ENCODE data around the gene ARHGAP28. TPM values are rescaled to one million over a fixed set of nuclear protein-coding genes. Genes with fewer than 3 reads are reported as not detected.

ARHGAP28 gene
- total and polyA plus RNA-seq, 10 of the 15 experiments (the other 5 are each of a cell fraction or from before 2014, with no cell fraction given): not detected

DNA sequence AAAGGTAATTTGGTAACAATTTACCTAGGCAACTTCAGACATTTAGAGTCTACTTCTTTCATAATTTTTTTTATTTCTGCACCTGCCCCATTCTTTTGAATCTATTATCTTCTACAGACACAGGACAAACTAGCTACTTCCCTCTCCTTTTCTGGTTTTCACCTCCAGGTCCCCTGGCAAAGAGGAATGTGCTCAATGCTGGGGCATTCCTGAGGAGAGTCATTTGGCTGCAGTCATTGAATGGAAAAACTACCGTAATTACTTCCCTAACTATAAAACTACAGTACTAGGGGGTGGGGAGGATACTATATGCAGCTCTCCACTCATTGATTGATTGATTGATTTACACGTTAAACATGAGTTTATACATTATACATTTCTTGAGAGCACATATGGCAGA, 11.2 kb upstream of the ARHGAP28 start:
- ATAC-seq (no peak), DNase-seq (ENCODE audit: low read depth, low spot score) (no peak), FAIRE-seq (no peak)
- POLR2A ChIA-PET: no interaction called here
- WGBS (ENCODE audit: insufficient coverage, insufficient replicate concordance, low lambda C conversion rate, missing lambda C conversion rate): 10% methylated on average over 2 of the region's 2 CpGs
- Histone ChIP-seq H3K36me3 (ENCODE audit: control insufficient read depth in 2 of 2, insufficient read depth in 2 of 2, low read length in 1 of 2) (no peaks in the 10 kb centered on the region), H3K27me3 (replicated peaks in 1 of 2; ENCODE audit: control insufficient read depth in 2 of 2, insufficient read depth in 2 of 2, low read length in 1 of 2) (no peaks in the 10 kb centered on the region), H3K4me1 (ENCODE audit: control insufficient read depth, insufficient read depth, low read length) (no peaks in the 10 kb centered on the region), H3K4me3 (no peak overlapping the region), H3K9ac (ENCODE audit: control insufficient read depth, insufficient read depth, low read length) (no peak overlapping the region), H3K27ac (ENCODE audit: control insufficient read depth, insufficient read depth) (no peak overlapping the region), H3K4me2 (ENCODE audit: control insufficient read depth, insufficient read depth) (no peak overlapping the region), H3K79me2 (ENCODE audit: control insufficient read depth, insufficient read depth, low read length) (no peaks in the 10 kb centered on the region), H2AFZ (ENCODE audit: control insufficient read depth, low read depth, low read length) (no peak overlapping the region), H4K20me1 (ENCODE audit: control insufficient read depth, insufficient read depth) (no peaks in the 10 kb centered on the region), H3K9me3 (replicated peaks; ENCODE audit: control insufficient read depth, insufficient read depth, low read length) (no peaks in the 10 kb centered on the region)
- no peak for TF ChIP-seq HDAC2 (IDR thresholded peaks at IDR 0.05)
- in situ Hi-C loops (cut with MboI) (no loop called here), intact Hi-C loops (cut with micrococcal nuclease; ENCODE audit: unreplicated experiment) (loop anchor here (10.0 kb wide), 1 partner anchor 63 kb away; no protein-coding TSS in a partner anchor)
- RAD21 ChIA-PET (ENCODE audit: unreplicated experiment): no interaction called here
- BruUV-seq (replicated peaks): no TSS peak
- SMC1A ChIA-PET (ENCODE audit: uncharacterized antibody, unreplicated experiment): no interaction called here
- CTCF ChIA-PET: no interaction called here

DNA sequence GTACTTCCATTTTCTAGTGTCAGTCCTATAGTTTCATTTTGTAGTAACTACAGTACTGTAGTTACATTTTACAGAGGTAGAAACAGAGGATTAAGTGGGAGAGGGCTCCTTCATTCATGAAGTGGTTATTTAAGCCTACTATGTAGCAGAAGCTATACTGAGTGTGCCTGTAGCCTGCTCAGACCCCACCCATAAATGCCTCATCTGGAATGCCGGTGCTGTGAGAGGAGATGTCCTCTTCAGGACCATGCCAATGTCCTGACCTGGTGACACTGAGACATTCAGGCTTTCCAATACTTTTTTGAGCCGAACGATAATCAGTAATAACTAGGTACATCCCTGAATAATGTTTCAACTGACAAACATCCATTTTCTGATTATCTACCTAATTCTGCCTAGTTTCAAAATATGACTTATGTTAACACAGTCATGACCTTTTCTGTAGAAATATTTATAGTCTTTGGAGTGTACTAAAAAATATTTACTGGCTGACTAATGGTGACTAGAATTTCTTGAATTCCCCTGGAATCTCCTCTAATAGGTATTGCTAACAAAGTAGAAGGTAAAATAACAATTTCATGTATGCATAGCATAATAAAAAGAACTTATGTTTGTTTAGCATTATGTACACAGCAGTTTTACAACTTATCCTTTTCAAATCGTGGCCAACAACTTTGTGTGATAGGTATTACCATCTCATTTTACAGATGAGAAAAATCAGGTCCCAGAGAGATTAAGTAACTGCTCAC, 10.2 kb upstream of the ARHGAP28 start:
- POLR2A ChIA-PET: no interaction called here
- H3K9me3 ChIP-seq (replicated peaks; ENCODE audit: control insufficient read depth, insufficient read depth, low read length): no peaks in the 10 kb centered on the region
- intact Hi-C loops (cut with micrococcal nuclease; ENCODE audit: unreplicated experiment) (loop anchor here (10.0 kb wide), 1 partner anchor 64 kb away; no protein-coding TSS in a partner anchor), in situ Hi-C loops (cut with MboI) (no loop called here)
- no peaks in the 10 kb centered on the region for H4K20me1 ChIP-seq (ENCODE audit: control insufficient read depth, insufficient read depth)
- no peaks in the 10 kb centered on the region for H3K27me3 ChIP-seq (replicated peaks in 1 of 2; ENCODE audit: control insufficient read depth in 2 of 2, insufficient read depth in 2 of 2, low read length in 1 of 2)
- no peaks in the 10 kb centered on the region for H3K4me1 ChIP-seq (ENCODE audit: control insufficient read depth, insufficient read depth, low read length)
- no peak for DNase-seq (ENCODE audit: low read depth, low spot score)
- H3K4me2 ChIP-seq (ENCODE audit: control insufficient read depth, insufficient read depth): no peak overlapping the region
- RAD21 ChIA-PET (ENCODE audit: unreplicated experiment): no interaction called here
- SMC1A ChIA-PET (ENCODE audit: uncharacterized antibody, unreplicated experiment): no interaction called here
- H3K79me2 ChIP-seq (ENCODE audit: control insufficient read depth, insufficient read depth, low read length): no peaks in the 10 kb centered on the region
- 29% methylated on average over 4 of the region's 4 CpGs for WGBS (ENCODE audit: insufficient coverage, insufficient replicate concordance, low lambda C conversion rate, missing lambda C conversion rate)
- H2AFZ ChIP-seq (ENCODE audit: control insufficient read depth, low read depth, low read length): no peak overlapping the region
- no TSS peak for BruUV-seq (replicated peaks)
- no peak for FAIRE-seq
- CTCF ChIA-PET: no interaction called here
- no peak for ATAC-seq
- no peak overlapping the region for H3K27ac ChIP-seq (ENCODE audit: control insufficient read depth, insufficient read depth)
- H3K36me3 ChIP-seq (ENCODE audit: control insufficient read depth in 2 of 2, insufficient read depth in 2 of 2, low read length in 1 of 2): no peaks in the 10 kb centered on the region
- H3K9ac ChIP-seq (ENCODE audit: control insufficient read depth, insufficient read depth, low read length): no peak overlapping the region
- H3K4me3 ChIP-seq: no peak overlapping the region
- TF ChIP-seq SMAD5 (IDR thresholded peaks at IDR 0.05; ENCODE audit: low read depth): no peak
- no peak for TF ChIP-seq ZNF207 (IDR thresholded peaks at IDR 0.05; ENCODE audit: borderline replicate concordance)
- TF ChIP-seq, protein P1, sequence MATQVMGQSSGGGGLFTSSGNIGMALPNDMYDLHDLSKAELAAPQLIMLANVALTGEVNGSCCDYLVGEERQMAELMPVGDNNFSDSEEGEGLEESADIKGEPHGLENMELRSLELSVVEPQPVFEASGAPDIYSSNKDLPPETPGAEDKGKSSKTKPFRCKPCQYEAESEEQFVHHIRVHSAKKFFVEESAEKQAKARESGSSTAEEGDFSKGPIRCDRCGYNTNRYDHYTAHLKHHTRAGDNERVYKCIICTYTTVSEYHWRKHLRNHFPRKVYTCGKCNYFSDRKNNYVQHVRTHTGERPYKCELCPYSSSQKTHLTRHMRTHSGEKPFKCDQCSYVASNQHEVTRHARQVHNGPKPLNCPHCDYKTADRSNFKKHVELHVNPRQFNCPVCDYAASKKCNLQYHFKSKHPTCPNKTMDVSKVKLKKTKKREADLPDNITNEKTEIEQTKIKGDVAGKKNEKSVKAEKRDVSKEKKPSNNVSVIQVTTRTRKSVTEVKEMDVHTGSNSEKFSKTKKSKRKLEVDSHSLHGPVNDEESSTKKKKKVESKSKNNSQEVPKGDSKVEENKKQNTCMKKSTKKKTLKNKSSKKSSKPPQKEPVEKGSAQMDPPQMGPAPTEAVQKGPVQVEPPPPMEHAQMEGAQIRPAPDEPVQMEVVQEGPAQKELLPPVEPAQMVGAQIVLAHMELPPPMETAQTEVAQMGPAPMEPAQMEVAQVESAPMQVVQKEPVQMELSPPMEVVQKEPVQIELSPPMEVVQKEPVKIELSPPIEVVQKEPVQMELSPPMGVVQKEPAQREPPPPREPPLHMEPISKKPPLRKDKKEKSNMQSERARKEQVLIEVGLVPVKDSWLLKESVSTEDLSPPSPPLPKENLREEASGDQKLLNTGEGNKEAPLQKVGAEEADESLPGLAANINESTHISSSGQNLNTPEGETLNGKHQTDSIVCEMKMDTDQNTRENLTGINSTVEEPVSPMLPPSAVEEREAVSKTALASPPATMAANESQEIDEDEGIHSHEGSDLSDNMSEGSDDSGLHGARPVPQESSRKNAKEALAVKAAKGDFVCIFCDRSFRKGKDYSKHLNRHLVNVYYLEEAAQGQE (IDR thresholded peaks at IDR 0.05; ENCODE audit: low read depth, low read length): no peak
- TF ChIP-seq NFIC (IDR thresholded peaks at IDR 0.05; ENCODE audit: low read depth, low read length): no peak
- TF ChIP-seq, protein P2, sequence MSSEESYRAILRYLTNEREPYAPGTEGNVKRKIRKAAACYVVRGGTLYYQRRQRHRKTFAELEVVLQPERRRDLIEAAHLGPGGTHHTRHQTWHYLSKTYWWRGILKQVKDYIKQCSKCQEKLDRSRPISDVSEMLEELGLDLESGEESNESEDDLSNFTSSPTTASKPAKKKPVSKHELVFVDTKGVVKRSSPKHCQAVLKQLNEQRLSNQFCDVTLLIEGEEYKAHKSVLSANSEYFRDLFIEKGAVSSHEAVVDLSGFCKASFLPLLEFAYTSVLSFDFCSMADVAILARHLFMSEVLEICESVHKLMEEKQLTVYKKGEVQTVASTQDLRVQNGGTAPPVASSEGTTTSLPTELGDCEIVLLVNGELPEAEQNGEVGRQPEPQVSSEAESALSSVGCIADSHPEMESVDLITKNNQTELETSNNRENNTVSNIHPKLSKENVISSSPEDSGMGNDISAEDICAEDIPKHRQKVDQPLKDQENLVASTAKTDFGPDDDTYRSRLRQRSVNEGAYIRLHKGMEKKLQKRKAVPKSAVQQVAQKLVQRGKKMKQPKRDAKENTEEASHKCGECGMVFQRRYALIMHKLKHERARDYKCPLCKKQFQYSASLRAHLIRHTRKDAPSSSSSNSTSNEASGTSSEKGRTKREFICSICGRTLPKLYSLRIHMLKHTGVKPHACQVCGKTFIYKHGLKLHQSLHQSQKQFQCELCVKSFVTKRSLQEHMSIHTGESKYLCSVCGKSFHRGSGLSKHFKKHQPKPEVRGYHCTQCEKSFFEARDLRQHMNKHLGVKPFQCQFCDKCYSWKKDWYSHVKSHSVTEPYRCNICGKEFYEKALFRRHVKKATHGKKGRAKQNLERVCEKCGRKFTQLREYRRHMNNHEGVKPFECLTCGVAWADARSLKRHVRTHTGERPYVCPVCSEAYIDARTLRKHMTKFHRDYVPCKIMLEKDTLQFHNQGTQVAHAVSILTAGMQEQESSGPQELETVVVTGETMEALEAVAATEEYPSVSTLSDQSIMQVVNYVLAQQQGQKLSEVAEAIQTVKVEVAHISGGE (CRISPR knock-in tag; IDR thresholded peaks at IDR 0.05): no peak
- TF ChIP-seq CREB1 (IDR thresholded peaks at IDR 0.05; ENCODE audit: low read depth): no peak
- no peak for TF ChIP-seq NR2C2 (IDR thresholded peaks at IDR 0.05; ENCODE audit: borderline replicate concordance, control insufficient read depth, insufficient read length, low read depth)
- no peak for TF ChIP-seq NFYA (IDR thresholded peaks at IDR 0.05; ENCODE audit: borderline replicate concordance, low read depth, low read length)
- TF ChIP-seq CHD4 (IDR thresholded peaks at IDR 0.05): no peak
- TF ChIP-seq CBFB (IDR thresholded peaks at IDR 0.05; ENCODE audit: low read depth): no peak
